Erythroblast (primary cell): Measurements from ENCODE around the gene UCHL5.
A peak's percentile ranks its signal among the peaks of the same experiment; 100 is the strongest.
"Not testable (repeated sequence)": the region's sequence is repeated elsewhere in the genome, so short reads cannot be mapped to it uniquely, and the experiment has no call there.

Experiments used
- DNase-seq, 2 experiments: peaks; one replicate each; lab custom pipeline; 2025; lab: John Stamatoyannopoulos, UW
- GATA1 ChIP-seq: IDR thresholded peaks from 2 replicates; pipeline ENCODE4 v1.6.1; 2011; ENCODE audit warnings: low read depth, mild to moderate bottlenecking, control low read depth, low read length, moderate library complexity
- POLR2A ChIP-seq: IDR thresholded peaks from 2 replicates; pipeline ENCODE4 v1.6.1; 2011; ENCODE audit warnings: mild to moderate bottlenecking, low read length

Gene UCHL5

DNA sequence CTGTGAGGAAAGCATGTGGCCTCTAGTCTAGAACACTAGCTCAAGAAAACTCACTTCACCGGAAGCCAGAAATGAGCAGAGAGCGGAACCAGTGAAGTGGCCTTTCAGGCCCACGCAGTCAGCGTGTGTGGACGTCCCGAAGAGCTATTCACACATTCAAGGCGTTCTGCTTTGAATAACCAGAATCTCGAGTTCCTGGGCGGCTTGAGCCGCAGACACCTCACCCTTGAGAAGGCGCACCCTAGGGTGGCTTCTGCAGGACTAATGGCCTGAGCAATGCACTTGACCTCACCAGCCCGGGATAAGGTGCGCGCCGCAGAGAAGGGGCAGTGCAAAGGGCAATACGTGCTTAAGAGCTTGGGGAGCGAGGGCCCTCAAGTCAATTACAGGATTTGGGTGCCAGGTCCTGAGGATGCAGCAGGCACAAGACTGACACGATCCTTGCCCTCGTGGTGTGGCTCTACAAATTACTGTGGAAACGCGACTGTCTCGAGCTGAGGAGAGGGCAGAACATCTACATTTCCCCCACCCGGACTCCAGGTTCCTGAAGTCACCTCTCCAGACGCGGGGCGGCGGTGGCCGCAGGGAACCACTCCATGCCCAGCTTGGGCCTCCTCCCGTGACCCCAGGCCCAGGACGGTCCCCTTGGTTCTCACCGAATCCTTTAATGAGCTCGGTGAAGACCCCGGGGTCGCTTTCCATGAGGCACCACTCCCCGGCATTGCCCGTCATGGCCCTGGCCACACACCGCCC is 455 bp downstream of the UCHL5 start:
- TF ChIP-seq GATA1 (no peak), POLR2A (no peak)
- peak; percentile 77 to 78 for DNase-seq

- no peak for TF ChIP-seq GATA1
- no peak for TF ChIP-seq POLR2A
- DNase-seq = no peak
These were observed 4.9 kb downstream of the UCHL5 start for GRCh38 chr1:193054169-193054675.

GRCh38 chr1:193048913-193049312 is 10.2 kb downstream of the UCHL5 start:
- DNase-seq = not testable (repeated sequence)

- no peak for DNase-seq
- TF ChIP-seq POLR2A (no peak), GATA1 (no peak)
These were observed 16.1 kb downstream of the UCHL5 start for GRCh38 chr1:193042766-193043691.

DNA sequence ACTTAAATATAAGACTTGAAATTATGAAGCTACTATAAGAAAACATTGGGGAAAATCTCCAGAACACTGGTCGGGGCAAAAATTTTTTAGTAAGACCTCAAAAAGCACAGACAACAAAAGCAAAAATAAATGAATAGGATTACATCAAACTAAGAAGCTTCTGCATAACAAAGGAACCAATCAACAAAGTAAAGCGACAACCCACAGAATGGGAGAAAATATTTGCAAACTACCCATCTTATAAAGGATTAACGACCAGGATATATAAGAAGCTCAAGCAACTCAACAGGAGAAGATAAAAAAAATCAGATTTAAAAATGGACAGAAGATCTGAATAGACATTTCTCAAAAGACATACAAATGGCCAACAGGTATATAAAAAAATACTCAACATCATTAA is 19.1 kb downstream of the UCHL5 start:
- TF ChIP-seq POLR2A (no peak), GATA1 (no peak)
- no peak for DNase-seq

GRCh38 chr1:193036337-193037047 is 22.7 kb downstream of the UCHL5 start:
- TF ChIP-seq POLR2A = no peak
- TF ChIP-seq GATA1 = no peak

GRCh38 chr1:193033610-193034009 is 25.6 kb downstream of the UCHL5 start:
- no peak for DNase-seq
- no peak for TF ChIP-seq GATA1
- TF ChIP-seq POLR2A = no peak

More at GRCh38 chr1:193036337-193037047, 22.7 kb downstream of the UCHL5 start:
- DNase-seq = no peak

DNA sequence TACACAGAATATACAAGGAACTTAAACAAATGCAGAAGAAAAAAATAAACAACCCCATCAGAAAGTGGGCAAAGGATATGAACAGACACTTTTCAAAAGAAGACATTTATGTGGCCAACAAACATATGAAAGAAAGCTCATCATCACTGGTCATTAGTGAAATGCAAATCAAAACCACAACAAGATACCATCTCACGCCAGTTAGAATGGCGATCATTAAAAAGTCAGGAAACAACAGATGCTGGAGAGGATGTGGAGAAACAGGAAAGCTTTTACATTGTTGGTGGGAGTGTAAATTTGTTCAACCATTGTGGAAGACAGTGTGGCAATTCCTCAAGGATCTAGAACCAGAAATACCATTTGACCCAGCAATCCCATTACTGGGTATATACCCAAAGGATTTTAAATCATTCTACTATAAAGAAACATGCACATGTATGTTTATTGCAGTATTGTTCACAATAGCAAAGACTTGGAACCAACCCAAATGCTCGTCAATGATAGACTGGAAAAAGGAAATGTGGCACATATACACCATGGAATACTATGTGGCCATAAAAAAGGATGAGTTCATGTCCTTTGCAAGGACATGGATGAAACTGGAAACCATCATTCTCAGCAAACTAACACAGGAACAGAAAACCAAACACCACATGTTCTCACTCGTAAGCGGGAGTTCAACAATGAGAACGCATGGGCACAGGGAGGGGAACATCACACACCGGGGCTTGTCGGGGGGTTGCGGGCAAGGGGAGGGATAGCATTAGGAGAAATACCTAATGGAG is 26.3 kb downstream of the UCHL5 start:
- not testable (repeated sequence) for DNase-seq

GRCh38 chr1:193031431-193031830 is 27.7 kb downstream of the UCHL5 start:
- TF ChIP-seq GATA1 = no peak
- TF ChIP-seq POLR2A = no peak
- DNase-seq = peak; percentile 26 to 36

DNA sequence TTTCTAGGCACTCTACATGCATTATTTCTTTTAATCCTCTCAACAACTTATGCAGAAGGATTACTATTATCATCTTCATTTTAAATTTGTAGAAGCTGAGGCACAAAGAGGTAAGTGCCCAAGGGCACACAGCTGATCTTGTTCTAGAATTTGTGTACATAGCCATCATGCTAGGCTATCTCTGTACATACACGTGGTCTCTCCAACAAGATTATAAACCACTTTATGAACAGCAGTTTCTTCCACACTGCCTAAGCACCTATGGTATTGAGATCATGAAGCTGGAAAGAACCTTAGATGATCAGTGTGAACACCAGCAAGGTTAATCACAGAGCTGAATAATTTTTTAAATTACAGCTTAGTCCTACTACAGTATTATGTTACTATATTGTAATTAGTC is 28.9 kb downstream of the UCHL5 start:
- TF ChIP-seq POLR2A = no peak
- TF ChIP-seq GATA1 = no peak

GRCh38 chr1:193025218-193025617 is 33.9 kb downstream of the UCHL5 start:
- no peak for DNase-seq
- TF ChIP-seq POLR2A = no peak
- no peak for TF ChIP-seq GATA1

More for the DNA sequence above, 28.9 kb downstream of the UCHL5 start:
- peak; percentile 19 to 34 for DNase-seq

- TF ChIP-seq POLR2A = no peak
- no peak for TF ChIP-seq GATA1
- DNase-seq = peak; percentile 54 to 64
These were observed 39.6 kb downstream of the UCHL5 start for GRCh38 chr1:193019442-193020026.

DNA sequence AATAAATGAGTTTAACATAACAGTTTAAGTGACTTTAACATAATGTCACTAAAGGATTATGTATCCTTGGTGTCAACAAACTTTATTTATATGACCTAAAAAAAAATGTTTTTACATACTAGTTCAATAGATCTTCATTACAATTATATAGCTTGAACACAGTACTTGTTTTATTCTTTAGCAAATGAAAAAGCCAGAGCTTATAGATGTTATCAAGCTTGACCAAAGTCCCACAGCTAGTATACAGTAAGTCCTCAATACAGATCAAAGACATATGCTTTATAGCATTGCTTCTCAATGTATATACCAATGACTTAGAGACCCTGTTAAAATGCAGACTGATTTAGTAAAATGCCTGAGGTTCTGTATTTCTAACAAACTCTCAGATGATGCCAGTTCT is 42.4 kb downstream of the UCHL5 start:
- TF ChIP-seq POLR2A = no peak
- TF ChIP-seq GATA1 = no peak
- no peak for DNase-seq
